HCT116 (cell line): ENCODE data around the gene ST7. TPM values are rescaled to one million over a fixed set of nuclear protein-coding genes. Genes with fewer than 3 reads are reported as not detected.

Source experiments
- ATAC-seq: fragments of 200-7000 bp; cut with Tn5 transposase; 2 replicates; pipeline ENCODE4 v1.9.1; 2020; ENCODE audit warnings: mild to moderate bottlenecking, moderate library complexity
- BruUV-seq: library from RNA; stranded (reverse); fragments of 400-500 nt; replicated peaks from 2 replicates; lab custom pipeline; 2021; lab: Mats Ljungman, UMichigan
- CTCF ChIA-PET: fragments of 300-600 bp; sonication (Branson Sonifier 250); formaldehyde crosslinking; loops from one replicate; lab custom pipeline; 2021; ENCODE audit warnings: antibody characterized with exemption; lab: Charles Lee
- POLR2A ChIA-PET: fragments of 300-600, 350-600 bp; sonication (Branson Sonifier 250); formaldehyde crosslinking; loops from one replicate; lab custom pipeline; 2021; ENCODE audit warnings: antibody characterized with exemption; lab: Charles Lee
- RAD21 ChIA-PET, 2 experiments: fragments of 300-600 bp; sonication (Branson Sonifier 250); formaldehyde crosslinking; loops; one replicate each; lab custom pipeline; 2023; ENCODE audit warnings: low total read pairs in 2 of 2; ENCODE audit not compliant: uncharacterized antibody in 2 of 2, unreplicated experiment in 2 of 2, low non-redundant PET in 1 of 2; lab: Charles Lee
- DNase-seq: peaks from one replicate; pipeline ENCODE4 v3.0.0-alpha.2; 2010; ENCODE audit warnings: low read depth, low spot score
- H2AFZ ChIP-seq: fragments of 200-600 bp; shearing (Covaris generic), sonication (generic); 2 replicates; pipeline ENCODE4 v1.6.1; 2017; ENCODE audit warnings: low read depth, mixed run types, mixed read lengths, antibody characterized with exemption, low read length; ENCODE audit not compliant: poor library complexity, severe bottlenecking
- H3K27ac ChIP-seq: 2 replicates; pipeline ENCODE4 v1.5.1; 2012; ENCODE audit warnings: low read depth, low read length
- H3K27me3 ChIP-seq: fragments of 200-600 bp; sonication (generic); 2 replicates; pipeline ENCODE4 v1.6.1; 2016; ENCODE audit warnings: mixed run types, low read length, mixed read lengths; ENCODE audit not compliant: insufficient read depth
- H3K36me3 ChIP-seq, 2 experiments: fragments of 200-500 bp in 1 of 2; fragments of 200-600 bp in 1 of 2; sonication (Bioruptor generic) in 1 of 2; sonication (generic) in 1 of 2; 2 replicates each; pipeline versions ENCODE4 v1.5.1 to v1.6.1; 2014 to 2016; ENCODE audit warnings: low read length in 2 of 2, inconsistent platforms in 1 of 2, mixed read lengths in 1 of 2, mixed run types in 1 of 2; ENCODE audit not compliant: insufficient read depth in 2 of 2, control insufficient read depth in 1 of 2
- H3K4me1 ChIP-seq, 2 experiments: fragments of 200-600 bp in 1 of 2; sonication (generic) in 1 of 2; 2 replicates each; pipeline versions ENCODE4 v1.5.1 to v1.6.1; 2012 to 2017; ENCODE audit warnings: low read length in 2 of 2, inconsistent platforms in 1 of 2, mild to moderate bottlenecking in 1 of 2, mixed read lengths in 1 of 2, mixed run types in 1 of 2, moderate library complexity in 1 of 2; ENCODE audit not compliant: insufficient read depth in 2 of 2, control insufficient read depth in 1 of 2
- H3K4me2 ChIP-seq: fragments of 200-600 bp; sonication (generic); 2 replicates; pipeline ENCODE4 v1.6.1; 2017; ENCODE audit warnings: mixed run types, low read length, mixed read lengths
- H3K4me3 ChIP-seq, 2 experiments: fragments of 200-600 bp in 1 of 2; sonication (generic) in 1 of 2; replicated peaks in 1 of 2; 2 replicates each; pipeline ENCODE4 v1.5.1; 2011 to 2016; ENCODE audit warnings: low read length in 2 of 2, control low read depth in 1 of 2, low read depth in 1 of 2, mild to moderate bottlenecking in 1 of 2, mixed read lengths in 1 of 2, mixed run types in 1 of 2
- H3K79me2 ChIP-seq: fragments of 200-600 bp; sonication (generic); 2 replicates; pipeline ENCODE4 v1.6.1; 2017; ENCODE audit warnings: mild to moderate bottlenecking, mixed run types, low read length, moderate library complexity, mixed read lengths; ENCODE audit not compliant: insufficient read depth
- H3K9ac ChIP-seq: fragments of 200-600 bp; sonication (generic); 2 replicates; pipeline ENCODE4 v1.6.1; 2016; ENCODE audit warnings: low read length, mixed read lengths
- H3K9me2 ChIP-seq: fragments of 200-600 bp; sonication (generic), shearing (Covaris generic); 2 replicates; pipeline ENCODE4 v1.6.1; 2017; ENCODE audit warnings: mixed run types, mild to moderate bottlenecking, moderate library complexity; ENCODE audit not compliant: insufficient read depth
- H3K9me3 ChIP-seq, 2 experiments: fragments of 200-500 bp in 1 of 2; fragments of 200-600 bp in 1 of 2; sonication (Bioruptor generic) in 1 of 2; sonication (generic) in 1 of 2; 2 replicates each; pipeline ENCODE4 v1.6.1; 2014 to 2017; ENCODE audit warnings: low read length in 2 of 2, mixed read lengths in 2 of 2, inconsistent platforms in 1 of 2, low read depth in 1 of 2, mild to moderate bottlenecking in 1 of 2, mixed run types in 1 of 2, moderate library complexity in 1 of 2; ENCODE audit not compliant: control insufficient read depth in 1 of 2, insufficient read depth in 1 of 2
- H4K20me1 ChIP-seq: fragments of 200-600 bp; sonication (generic), shearing (Covaris generic); 2 replicates; pipeline ENCODE4 v1.6.1; 2017; ENCODE audit warnings: mixed run types, mild to moderate bottlenecking, moderate library complexity; ENCODE audit not compliant: insufficient read depth
- CBX3 ChIP-seq: IDR thresholded peaks from 2 replicates; pipeline ENCODE4 v1.6.1; 2012; ENCODE audit warnings: low read depth
- CEBPB ChIP-seq: IDR thresholded peaks from 2 replicates; pipeline ENCODE4 v1.6.1; 2012; ENCODE audit warnings: low read depth
- EZH2 ChIP-seq: fragments of 200-600 bp; sonication (generic); IDR thresholded peaks from 2 replicates; pipeline ENCODE4 v1.6.1; 2017; ENCODE audit warnings: antibody characterized with exemption, mixed run types
- FOSL1 ChIP-seq: IDR thresholded peaks from 2 replicates; pipeline ENCODE4 v1.6.1; 2012; ENCODE audit warnings: low read depth
- JUND ChIP-seq: IDR thresholded peaks from 2 replicates; pipeline ENCODE4 v1.6.1; 2012
- POLR2A ChIP-seq: IDR thresholded peaks from 2 replicates; pipeline ENCODE4 v1.7.0; 2011; ENCODE audit warnings: borderline replicate concordance; ENCODE audit not compliant: insufficient read depth, insufficient read length; ENCODE audit errors: extremely low read depth
- POLR2AphosphoS5 ChIP-seq: IDR thresholded peaks from 2 replicates; pipeline ENCODE4 v1.6.1; 2011; ENCODE audit warnings: mild to moderate bottlenecking, low read depth, low read length, moderate library complexity
- RAD21 ChIP-seq: IDR thresholded peaks from 2 replicates; pipeline ENCODE4 v1.6.1; 2012; ENCODE audit warnings: low read depth, mild to moderate bottlenecking
- SIN3A ChIP-seq: IDR thresholded peaks from 2 replicates; pipeline ENCODE4 v1.6.1; 2012; ENCODE audit warnings: low read depth
- SP1 ChIP-seq: IDR thresholded peaks from 2 replicates; pipeline ENCODE4 v1.6.1; 2012; ENCODE audit warnings: low read depth
- SRF ChIP-seq: IDR thresholded peaks from 2 replicates; pipeline ENCODE4 v1.6.1; 2012; ENCODE audit warnings: low read depth
- TCF7L2 ChIP-seq: IDR thresholded peaks from 2 replicates; pipeline ENCODE4 v1.7.0; 2011; ENCODE audit warnings: borderline replicate concordance, inconsistent platforms; ENCODE audit not compliant: insufficient read depth, insufficient read length; ENCODE audit errors: extremely low read depth
- YY1 ChIP-seq: IDR thresholded peaks from 2 replicates; pipeline ENCODE4 v1.6.1; 2011; ENCODE audit warnings: low read length, low read depth, moderate library complexity, mild to moderate bottlenecking; ENCODE audit not compliant: insufficient replicate concordance; ENCODE audit errors: extremely low read depth
- ZNF274 ChIP-seq: fragments of 200-500 bp; sonication (Bioruptor generic); IDR thresholded peaks from 2 replicates; pipeline ENCODE4 v1.6.1; 2014; ENCODE audit warnings: mild to moderate bottlenecking, low read depth, low read length, inconsistent platforms
- intact Hi-C: fragments of 100-400 bp; cut with micrococcal nuclease; formaldehyde crosslinking; loops from 2 replicates; pipeline ENCODE4 v1.10.0; 2022
- total RNA-seq: library from RNA; stranded (reverse); gene quantifications from one replicate; pipeline ENCODE4 v1.2.1, GENCODE V29; 2021; ENCODE audit not compliant: unreplicated experiment
- TF ChIP-seq, protein P1 (sequence below): IDR thresholded peaks from 2 replicates; pipeline ENCODE4 v1.6.1; 2012
- TF ChIP-seq, protein P2 (sequence below): IDR thresholded peaks from 2 replicates; pipeline ENCODE4 v1.6.1; 2012; ENCODE audit warnings: low read depth
- TF ChIP-seq, protein P3 (sequence below): IDR thresholded peaks from 2 replicates; pipeline ENCODE4 v1.6.1; 2011; ENCODE audit warnings: mild to moderate bottlenecking, low read length, moderate library complexity; ENCODE audit not compliant: insufficient replicate concordance; ENCODE audit errors: extremely low read depth
- TF ChIP-seq, protein P4 (sequence below): IDR thresholded peaks from 2 replicates; pipeline ENCODE4 v1.6.1; 2012

Gene ST7
- total RNA-seq, 1 experiment from 2014 or later: 12.6 TPM

DNA sequence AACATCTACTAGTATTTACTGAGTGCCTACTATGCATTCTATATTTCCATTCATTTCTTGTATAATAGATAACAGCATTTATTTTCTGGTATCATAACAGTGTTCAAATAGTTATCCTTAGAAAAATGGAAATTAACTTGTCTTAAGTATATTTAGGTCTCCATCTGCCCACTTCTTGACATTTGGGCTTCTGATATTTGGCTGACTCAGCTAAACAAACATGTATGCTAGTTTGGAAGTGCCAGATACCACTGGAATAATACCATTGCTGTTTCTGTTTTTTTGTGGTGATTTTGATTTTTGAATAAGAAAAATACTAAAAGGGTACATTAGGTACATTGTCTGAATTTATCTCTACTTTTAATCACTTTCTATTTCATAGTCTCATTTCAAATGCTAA, 169.2 kb downstream of the ST7 start:
- H4K20me1 ChIP-seq: no peaks in the 10 kb centered on the region
- no TSS peak for BruUV-seq
- intact Hi-C loops: no loop called here
- H2AFZ ChIP-seq: no peak overlapping the region
- TF ChIP-seq, protein P1, sequence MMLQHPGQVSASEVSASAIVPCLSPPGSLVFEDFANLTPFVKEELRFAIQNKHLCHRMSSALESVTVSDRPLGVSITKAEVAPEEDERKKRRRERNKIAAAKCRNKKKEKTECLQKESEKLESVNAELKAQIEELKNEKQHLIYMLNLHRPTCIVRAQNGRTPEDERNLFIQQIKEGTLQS: no peak
- no peak for TF ChIP-seq RAD21
- no peak for TF ChIP-seq YY1
- TF ChIP-seq, protein P2, sequence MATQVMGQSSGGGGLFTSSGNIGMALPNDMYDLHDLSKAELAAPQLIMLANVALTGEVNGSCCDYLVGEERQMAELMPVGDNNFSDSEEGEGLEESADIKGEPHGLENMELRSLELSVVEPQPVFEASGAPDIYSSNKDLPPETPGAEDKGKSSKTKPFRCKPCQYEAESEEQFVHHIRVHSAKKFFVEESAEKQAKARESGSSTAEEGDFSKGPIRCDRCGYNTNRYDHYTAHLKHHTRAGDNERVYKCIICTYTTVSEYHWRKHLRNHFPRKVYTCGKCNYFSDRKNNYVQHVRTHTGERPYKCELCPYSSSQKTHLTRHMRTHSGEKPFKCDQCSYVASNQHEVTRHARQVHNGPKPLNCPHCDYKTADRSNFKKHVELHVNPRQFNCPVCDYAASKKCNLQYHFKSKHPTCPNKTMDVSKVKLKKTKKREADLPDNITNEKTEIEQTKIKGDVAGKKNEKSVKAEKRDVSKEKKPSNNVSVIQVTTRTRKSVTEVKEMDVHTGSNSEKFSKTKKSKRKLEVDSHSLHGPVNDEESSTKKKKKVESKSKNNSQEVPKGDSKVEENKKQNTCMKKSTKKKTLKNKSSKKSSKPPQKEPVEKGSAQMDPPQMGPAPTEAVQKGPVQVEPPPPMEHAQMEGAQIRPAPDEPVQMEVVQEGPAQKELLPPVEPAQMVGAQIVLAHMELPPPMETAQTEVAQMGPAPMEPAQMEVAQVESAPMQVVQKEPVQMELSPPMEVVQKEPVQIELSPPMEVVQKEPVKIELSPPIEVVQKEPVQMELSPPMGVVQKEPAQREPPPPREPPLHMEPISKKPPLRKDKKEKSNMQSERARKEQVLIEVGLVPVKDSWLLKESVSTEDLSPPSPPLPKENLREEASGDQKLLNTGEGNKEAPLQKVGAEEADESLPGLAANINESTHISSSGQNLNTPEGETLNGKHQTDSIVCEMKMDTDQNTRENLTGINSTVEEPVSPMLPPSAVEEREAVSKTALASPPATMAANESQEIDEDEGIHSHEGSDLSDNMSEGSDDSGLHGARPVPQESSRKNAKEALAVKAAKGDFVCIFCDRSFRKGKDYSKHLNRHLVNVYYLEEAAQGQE: no peak
- TF ChIP-seq, protein P3, sequence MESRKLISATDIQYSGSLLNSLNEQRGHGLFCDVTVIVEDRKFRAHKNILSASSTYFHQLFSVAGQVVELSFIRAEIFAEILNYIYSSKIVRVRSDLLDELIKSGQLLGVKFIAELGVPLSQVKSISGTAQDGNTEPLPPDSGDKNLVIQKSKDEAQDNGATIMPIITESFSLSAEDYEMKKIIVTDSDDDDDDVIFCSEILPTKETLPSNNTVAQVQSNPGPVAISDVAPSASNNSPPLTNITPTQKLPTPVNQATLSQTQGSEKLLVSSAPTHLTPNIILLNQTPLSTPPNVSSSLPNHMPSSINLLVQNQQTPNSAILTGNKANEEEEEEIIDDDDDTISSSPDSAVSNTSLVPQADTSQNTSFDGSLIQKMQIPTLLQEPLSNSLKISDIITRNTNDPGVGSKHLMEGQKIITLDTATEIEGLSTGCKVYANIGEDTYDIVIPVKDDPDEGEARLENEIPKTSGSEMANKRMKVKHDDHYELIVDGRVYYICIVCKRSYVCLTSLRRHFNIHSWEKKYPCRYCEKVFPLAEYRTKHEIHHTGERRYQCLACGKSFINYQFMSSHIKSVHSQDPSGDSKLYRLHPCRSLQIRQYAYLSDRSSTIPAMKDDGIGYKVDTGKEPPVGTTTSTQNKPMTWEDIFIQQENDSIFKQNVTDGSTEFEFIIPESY: no peak
- no peak for TF ChIP-seq SIN3A
- TF ChIP-seq EZH2: no peak
- no peak for TF ChIP-seq POLR2AphosphoS5
- TF ChIP-seq CEBPB: no peak
- TF ChIP-seq SP1: no peak
- TF ChIP-seq POLR2A: no peak
- TF ChIP-seq, protein P4, sequence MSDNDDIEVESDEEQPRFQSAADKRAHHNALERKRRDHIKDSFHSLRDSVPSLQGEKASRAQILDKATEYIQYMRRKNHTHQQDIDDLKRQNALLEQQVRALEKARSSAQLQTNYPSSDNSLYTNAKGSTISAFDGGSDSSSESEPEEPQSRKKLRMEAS: no peak
- TF ChIP-seq TCF7L2: no peak
- no peak for TF ChIP-seq CBX3
- TF ChIP-seq JUND: no peak
- TF ChIP-seq FOSL1: no peak
- no peak for TF ChIP-seq SRF
- no peak for TF ChIP-seq ZNF274
- no peak overlapping the region for H3K27ac ChIP-seq
- no peak for DNase-seq
- no peak overlapping the region for H3K4me2 ChIP-seq
- no peaks in the 10 kb centered on the region for H3K79me2 ChIP-seq
- POLR2A ChIA-PET: no interaction called here
- CTCF ChIA-PET: interaction anchor here (1.4 to 3.4 kb wide), 2 partner anchors 134 to 137 kb away, joined by 5 to 11 read pairs; no protein-coding TSS in a partner anchor
- no peak for ATAC-seq
- H3K9me2 ChIP-seq: no peaks in the 10 kb centered on the region
- no peak overlapping the region for H3K4me3 ChIP-seq
- H3K36me3 ChIP-seq: no peaks in the 10 kb centered on the region
- peaks cover 13 to 18% of the 10 kb centered on the region in 2 experiments for H3K4me1 ChIP-seq
- H3K9ac ChIP-seq: no peak overlapping the region
- H3K27me3 ChIP-seq: no peaks in the 10 kb centered on the region
- RAD21 ChIA-PET: no interaction called here
- no peaks in the 10 kb centered on the region for H3K9me3 ChIP-seq
